Neural cell (in vitro differentiated cells): Measurements from ENCODE around the gene CDT1. TPM values are rescaled to one million over a fixed set of nuclear protein-coding genes. Genes with fewer than 3 reads are reported as not detected.

ENCODE experiments used
- H2AFZ ChIP-seq: fragments of 200-600, 300-800 bp; sonication (generic), shearing (Covaris generic); 2 replicates; pipeline ENCODE4 v1.6.0; 2014; ENCODE audit warnings: low read depth, mild to moderate bottlenecking, antibody characterized with exemption, low read length, moderate library complexity
- H3F3A ChIP-seq: fragments of 200-600 bp; shearing (Covaris generic); 2 replicates; pipeline ENCODE4 v1.6.1; 2016; ENCODE audit warnings: mild to moderate bottlenecking, moderate library complexity, mixed read lengths, antibody characterized with exemption, low read length; ENCODE audit not compliant: insufficient read depth, poor library complexity, severe bottlenecking
- H3K27ac ChIP-seq: fragments of 200-600, 300-800 bp; sonication (generic), shearing (Covaris generic); 2 replicates; pipeline ENCODE4 v1.5.1; 2014; ENCODE audit warnings: mild to moderate bottlenecking, low read length, moderate library complexity
- H3K27me3 ChIP-seq: fragments of 300-800, 200-600 bp; sonication (generic), shearing (Covaris generic); 2 replicates; pipeline ENCODE4 v1.6.0; 2014; ENCODE audit warnings: mild to moderate bottlenecking, low read depth, low read length, moderate library complexity; ENCODE audit not compliant: insufficient read depth
- H3K36me3 ChIP-seq: fragments of 300-800, 200-600 bp; sonication (generic), shearing (Covaris generic); 2 replicates; pipeline ENCODE4 v1.5.1; 2014; ENCODE audit warnings: mild to moderate bottlenecking, antibody characterized with exemption, low read length, moderate library complexity; ENCODE audit not compliant: insufficient read depth
- H3K4me2 ChIP-seq: fragments of 300-800, 200-600 bp; sonication (generic), shearing (Covaris generic); 2 replicates; pipeline ENCODE4 v1.6.0; 2014; ENCODE audit warnings: mild to moderate bottlenecking, low read length
- H3K4me3 ChIP-seq: fragments of 300-800, 200-600 bp; sonication (generic), shearing (Covaris generic); 2 replicates; pipeline ENCODE4 v1.5.1; 2014; ENCODE audit warnings: mild to moderate bottlenecking, low read length, moderate library complexity
- H3K79me2 ChIP-seq: fragments of 200-600 bp; shearing (Covaris generic); replicated peaks from 2 replicates; pipeline ENCODE4 v1.6.0; 2014; ENCODE audit warnings: mild to moderate bottlenecking, low read length, moderate library complexity; ENCODE audit not compliant: insufficient read depth
- H3K9ac ChIP-seq: fragments of 300-800, 200-600 bp; sonication (generic), shearing (Covaris generic); 2 replicates; pipeline ENCODE4 v1.6.1; 2016; ENCODE audit warnings: mild to moderate bottlenecking, low read length, mixed read lengths
- H3K9me2 ChIP-seq: fragments of 200-600 bp; shearing (Covaris generic); 2 replicates; pipeline ENCODE4 v1.6.1; 2016; ENCODE audit warnings: mild to moderate bottlenecking, low read length, mixed read lengths; ENCODE audit not compliant: insufficient read depth
- H3K9me3 ChIP-seq: fragments of 200-600, 300-800 bp; sonication (generic), shearing (Covaris generic); 2 replicates; pipeline ENCODE4 v1.6.1; 2016; ENCODE audit warnings: mild to moderate bottlenecking, mixed run types, low read length, moderate library complexity, mixed read lengths
- H4K20me1 ChIP-seq: fragments of 200-600 bp; shearing (Covaris generic); 2 replicates; pipeline ENCODE4 v1.6.1; 2016; ENCODE audit warnings: mild to moderate bottlenecking, mixed run types; ENCODE audit not compliant: insufficient read depth
- CTCF ChIP-seq: fragments of 450-650 bp; IDR thresholded peaks from 2 replicates; pipeline ENCODE4 v1.5.1; 2014; ENCODE audit warnings: antibody characterized with exemption, mild to moderate bottlenecking, moderate library complexity; ENCODE audit not compliant: poor library complexity, severe bottlenecking
- EP300 ChIP-seq: fragments of 450-650 bp; conservative IDR thresholded peaks from 2 replicates; pipeline ENCODE4 v1.6.1; 2014; ENCODE audit warnings: antibody characterized with exemption, mild to moderate bottlenecking, moderate library complexity; ENCODE audit not compliant: poor library complexity, severe bottlenecking
- EZH2 ChIP-seq: fragments of 200-600, 300-800 bp; shearing (Covaris generic), sonication (generic); IDR thresholded peaks from 2 replicates; pipeline ENCODE4 v1.6.1; 2014; ENCODE audit warnings: antibody characterized with exemption, low read length, borderline replicate concordance, mild to moderate bottlenecking; ENCODE audit not compliant: insufficient read depth, poor library complexity, severe bottlenecking
- MXI1 ChIP-seq: fragments of 450-650 bp; conservative IDR thresholded peaks from 2 replicates; pipeline ENCODE4 v1.6.1; 2014; ENCODE audit warnings: antibody characterized with exemption, mild to moderate bottlenecking; ENCODE audit not compliant: poor library complexity, severe bottlenecking
- POLR2AphosphoS5 ChIP-seq: IDR thresholded peaks from 2 replicates; pipeline ENCODE4 v1.6.1; 2012
- RAD21 ChIP-seq: fragments of 450-650 bp; conservative IDR thresholded peaks from 2 replicates; pipeline ENCODE4 v1.6.1; 2014; ENCODE audit warnings: antibody characterized with exemption, mild to moderate bottlenecking, moderate library complexity
- REST ChIP-seq: IDR thresholded peaks from 2 replicates; pipeline ENCODE4 v1.6.1; 2012; ENCODE audit warnings: borderline replicate concordance
- SMC3 ChIP-seq: fragments of 450-650 bp; conservative IDR thresholded peaks from 2 replicates; pipeline ENCODE4 v1.6.1; 2014; ENCODE audit warnings: antibody characterized with exemption, mild to moderate bottlenecking, moderate library complexity; ENCODE audit not compliant: poor library complexity
- TAF1 ChIP-seq: IDR thresholded peaks from 2 replicates; pipeline ENCODE4 v1.6.1; 2012; ENCODE audit warnings: low read depth
- polyA plus RNA-seq: library from polyadenylated mRNA; depleted of rRNA; stranded (reverse); fragments of >200 nt; gene quantifications from 2 replicates; pipeline ENCODE4 v1.2.3, GENCODE V29; 2014

CDT1 gene
- polyA plus RNA-seq, 1 donor from 2014 or later, result 1.0 TPM

DNA sequence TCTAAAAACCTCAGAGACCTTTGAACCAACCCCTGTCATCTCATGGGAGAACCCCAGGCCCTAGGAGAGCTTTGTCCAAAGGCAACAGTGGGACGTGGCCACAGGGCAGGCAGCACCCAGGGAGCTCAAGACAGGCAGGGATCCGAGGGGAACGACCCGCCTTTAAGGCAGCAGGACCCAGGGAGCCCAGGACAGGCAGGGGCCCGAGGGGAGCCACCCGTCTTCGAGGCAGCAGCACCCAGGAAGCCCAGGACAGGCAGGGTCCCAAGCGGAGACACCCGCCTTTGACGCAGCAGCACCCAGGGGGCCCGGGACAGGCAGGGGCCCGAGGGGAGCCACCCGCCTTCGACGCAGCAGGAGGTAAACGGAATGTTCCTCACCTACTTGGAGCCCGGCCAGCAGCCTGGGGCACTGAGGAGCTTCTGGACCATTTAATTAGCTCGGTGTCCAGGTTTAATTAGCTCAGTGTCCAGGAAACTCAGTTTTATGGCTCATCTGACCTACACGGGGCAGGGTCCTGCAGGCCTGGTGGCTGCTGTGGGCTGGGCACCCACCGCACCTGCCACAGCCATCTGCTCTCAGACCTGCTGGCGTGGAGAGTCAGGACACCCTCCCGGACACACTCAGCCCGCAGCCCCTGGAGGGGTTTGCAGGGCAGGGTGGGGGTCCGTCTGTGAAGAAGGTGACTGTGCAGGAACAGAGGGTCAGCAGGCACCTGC lies 43.0 kb upstream of the CDT1 start:
- no peaks in the 10 kb centered on the region for H4K20me1 ChIP-seq
- H3K27me3 ChIP-seq, result no peaks in the 10 kb centered on the region
- TF ChIP-seq POLR2AphosphoS5, result no peak
- H2AFZ ChIP-seq, result no peak overlapping the region
- no peaks in the 10 kb centered on the region for H3K9me3 ChIP-seq
- H3K4me3 ChIP-seq, result no peak overlapping the region
- H3K36me3 ChIP-seq, result no peaks in the 10 kb centered on the region
- H3K9ac ChIP-seq, result no peak overlapping the region
- no peaks in the 10 kb centered on the region for H3F3A ChIP-seq
- H3K4me2 ChIP-seq, result no peak overlapping the region
- H3K27ac ChIP-seq, result no peak overlapping the region
- no peaks in the 10 kb centered on the region for H3K79me2 ChIP-seq
- H3K9me2 ChIP-seq, result no peaks in the 10 kb centered on the region

DNA sequence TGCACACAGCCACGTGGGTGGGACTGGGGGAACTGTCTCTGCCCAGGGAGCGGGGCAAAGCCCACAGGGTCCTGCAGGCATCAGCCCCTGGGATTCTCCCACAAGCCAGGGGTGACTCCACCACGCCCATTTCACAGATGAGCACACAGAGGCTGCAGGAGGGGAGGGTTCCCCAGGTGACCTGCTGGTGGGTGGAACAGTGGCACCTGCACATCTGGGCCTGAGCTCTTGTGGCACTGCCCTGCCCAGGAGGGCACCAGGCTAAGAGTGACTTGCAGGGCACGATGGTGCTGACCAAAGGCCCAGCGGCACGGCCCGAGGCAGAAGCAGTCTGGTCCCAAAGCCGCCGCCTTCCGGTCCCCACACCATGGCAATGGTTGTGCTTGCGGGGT lies 42.5 kb upstream of the CDT1 start:
- H3K4me2 ChIP-seq, result no peak overlapping the region
- no peaks in the 10 kb centered on the region for H3F3A ChIP-seq
- TF ChIP-seq REST (no peak), POLR2AphosphoS5 (no peak), CTCF (no peak), RAD21 (no peak), EZH2 (no peak), MXI1 (no peak), SMC3 (no peak), EP300 (no peak), TAF1 (no peak)
- H2AFZ ChIP-seq, result no peak overlapping the region
- H3K9me3 ChIP-seq, result no peaks in the 10 kb centered on the region
- H4K20me1 ChIP-seq, result no peaks in the 10 kb centered on the region
- no peaks in the 10 kb centered on the region for H3K9me2 ChIP-seq
- no peaks in the 10 kb centered on the region for H3K36me3 ChIP-seq
- H3K27ac ChIP-seq, result no peak overlapping the region
- no peaks in the 10 kb centered on the region for H3K27me3 ChIP-seq
- no peak overlapping the region for H3K4me3 ChIP-seq
- H3K9ac ChIP-seq, result no peak overlapping the region
- no peaks in the 10 kb centered on the region for H3K79me2 ChIP-seq

GRCh38 chr16:88761830-88762229 lies 41.8 kb upstream of the CDT1 start:
- TF ChIP-seq EZH2 (no peak), RAD21 (no peak), TAF1 (no peak), CTCF (no peak), EP300 (no peak), REST (no peak), POLR2AphosphoS5 (no peak), SMC3 (no peak), MXI1 (no peak)
- Histone ChIP-seq H3K9ac (no peak overlapping the region), H3K4me3 (no peak overlapping the region), H2AFZ (no peak overlapping the region), H3K27ac (no peak overlapping the region), H3K9me3 (no peaks in the 10 kb centered on the region), H3K4me2 (no peak overlapping the region), H3K36me3 (no peaks in the 10 kb centered on the region), H4K20me1 (no peaks in the 10 kb centered on the region), H3F3A (no peaks in the 10 kb centered on the region), H3K79me2 (no peaks in the 10 kb centered on the region), H3K27me3 (no peaks in the 10 kb centered on the region), H3K9me2 (no peaks in the 10 kb centered on the region)
